MM.1S (cell line): ENCODE results near the gene OTOA.

Experiments
- CTCF ChIP-seq: fragments of 300-600 bp; sonication (generic); IDR thresholded peaks from 2 replicates; pipeline ENCODE4 v1.5.1; 2016; ENCODE audit warnings: antibody characterized with exemption, low read length, mixed read lengths
- EZH2 ChIP-seq: fragments of 300-600 bp; sonication (generic); optimal IDR thresholded peaks from 2 replicates; pipeline ENCODE3; 2017; ENCODE audit warnings: low read depth, mild to moderate bottlenecking, antibody characterized with exemption, low read length, mixed read lengths

- TF ChIP-seq CTCF, result no peak
- TF ChIP-seq EZH2, result no peak
These were observed 43.9 kb upstream of the OTOA start for GRCh38 chr16:21619765-21620425.
